ENCODE results near the gene PPP3CA. TPM values are rescaled to one million over a fixed set of nuclear protein-coding genes. Genes with fewer than 3 reads are reported as not detected.

Gene PPP3CA
- polyA plus RNA-seq, 1 donor (not counting 4 experiments of a cell fraction or from before 2014, with no cell fraction given): 43.3 TPM

DNA sequence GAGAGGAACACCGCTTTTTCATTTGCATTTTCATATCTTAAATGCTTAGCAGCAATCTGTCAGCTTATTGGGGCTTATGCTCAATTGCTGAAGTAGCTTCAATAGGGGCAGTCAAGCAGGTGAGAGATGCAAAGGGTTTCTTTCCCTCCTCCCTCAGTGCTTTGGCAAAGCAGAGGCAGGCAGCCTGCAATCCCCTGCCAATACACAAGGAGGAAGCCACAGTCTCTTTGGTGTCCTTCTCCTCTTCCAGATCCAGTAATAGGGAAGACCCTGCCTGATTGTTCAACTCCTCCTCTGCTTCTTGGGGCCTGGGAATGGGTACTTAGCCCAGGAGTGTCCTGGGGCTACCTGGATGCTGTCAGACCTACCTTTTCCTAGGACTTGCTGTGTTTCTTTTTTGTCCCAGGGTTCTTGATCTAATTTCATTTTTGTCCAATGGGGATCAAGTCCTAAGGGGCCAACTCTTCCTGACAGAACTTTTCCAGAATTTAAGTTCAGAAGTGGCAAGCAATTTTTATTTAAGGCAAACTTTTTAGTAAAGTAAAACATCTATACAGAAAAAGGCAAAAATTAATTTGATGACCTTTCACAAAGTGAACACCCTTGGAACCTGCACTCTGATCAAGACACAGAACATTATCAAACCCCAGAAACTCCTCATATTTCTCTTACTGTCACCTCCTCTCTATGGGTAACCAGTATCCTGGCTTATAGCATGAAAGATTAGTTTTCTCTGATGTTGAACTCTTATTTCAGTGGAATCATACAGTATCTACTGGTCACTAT is 260.3 kb downstream of the PPP3CA start:
- Histone ChIP-seq H3K27me3 (ENCODE audit: control insufficient read depth, extremely low read depth, insufficient read depth, low read length) (no peaks in the 10 kb centered on the region), H2AFZ (ENCODE audit: control insufficient read depth, low read length) (no peak overlapping the region), H4K20me1 (ENCODE audit: control insufficient read depth, extremely low read depth, insufficient read depth, low read length) (no peaks in the 10 kb centered on the region), H3K4me2 (ENCODE audit: control insufficient read depth, extremely low read depth, insufficient read depth, low read depth, low read length) (no peak overlapping the region), H3K4me1 (ENCODE audit: control insufficient read depth, extremely low read depth, insufficient read depth, low read length) (no peaks in the 10 kb centered on the region), H3K4me3 (ENCODE audit: control insufficient read depth in 2 of 3, extremely low read depth in 1 of 3, insufficient read depth in 2 of 3, low read depth in 1 of 3, low read length in 3 of 3) (no peak overlapping the region), H3K27ac (ENCODE audit: control insufficient read depth, insufficient read depth, low read length) (no peak overlapping the region), H3K9me1 (ENCODE audit: control insufficient read depth, extremely low read depth, insufficient read depth, low read length) (no peaks in the 10 kb centered on the region), H3K9ac (ENCODE audit: control insufficient read depth, extremely low read depth, insufficient read depth, low read length) (no peak overlapping the region), H3K36me3 (ENCODE audit: control insufficient read depth in 2 of 2, extremely low read depth in 1 of 2, insufficient read depth in 2 of 2, low read length in 2 of 2) (peaks cover 0 to 1% of the 10 kb centered on the region in 2 experiments), H3K9me3 (ENCODE audit: control insufficient read depth, low read depth, low read length) (no peaks in the 10 kb centered on the region), H3K79me2 (ENCODE audit: control insufficient read depth, insufficient read depth, low read length) (no peaks in the 10 kb centered on the region)
- TF ChIP-seq, protein P1, sequence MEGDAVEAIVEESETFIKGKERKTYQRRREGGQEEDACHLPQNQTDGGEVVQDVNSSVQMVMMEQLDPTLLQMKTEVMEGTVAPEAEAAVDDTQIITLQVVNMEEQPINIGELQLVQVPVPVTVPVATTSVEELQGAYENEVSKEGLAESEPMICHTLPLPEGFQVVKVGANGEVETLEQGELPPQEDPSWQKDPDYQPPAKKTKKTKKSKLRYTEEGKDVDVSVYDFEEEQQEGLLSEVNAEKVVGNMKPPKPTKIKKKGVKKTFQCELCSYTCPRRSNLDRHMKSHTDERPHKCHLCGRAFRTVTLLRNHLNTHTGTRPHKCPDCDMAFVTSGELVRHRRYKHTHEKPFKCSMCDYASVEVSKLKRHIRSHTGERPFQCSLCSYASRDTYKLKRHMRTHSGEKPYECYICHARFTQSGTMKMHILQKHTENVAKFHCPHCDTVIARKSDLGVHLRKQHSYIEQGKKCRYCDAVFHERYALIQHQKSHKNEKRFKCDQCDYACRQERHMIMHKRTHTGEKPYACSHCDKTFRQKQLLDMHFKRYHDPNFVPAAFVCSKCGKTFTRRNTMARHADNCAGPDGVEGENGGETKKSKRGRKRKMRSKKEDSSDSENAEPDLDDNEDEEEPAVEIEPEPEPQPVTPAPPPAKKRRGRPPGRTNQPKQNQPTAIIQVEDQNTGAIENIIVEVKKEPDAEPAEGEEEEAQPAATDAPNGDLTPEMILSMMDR (optimal IDR thresholded peaks at IDR 0.05 in 1 of 3, IDR thresholded peaks at IDR 0.05 in 1 of 3, conservative IDR thresholded peaks at IDR 0.05 in 1 of 3; ENCODE audit: extremely low read depth in 1 of 3, insufficient read depth in 2 of 3, low read length in 3 of 3): peak; percentile 13 to 19 (median 14)
- no peak for TF ChIP-seq EZH2 (IDR thresholded peaks at IDR 0.05; ENCODE audit: low read length)
- peak; percentile 60 for FAIRE-seq
- dilution Hi-C loops (cut with MboI; ENCODE audit: extremely low pct_ligation_motif_present, low sequenced_read_pairs): no loop called here
- DNase-seq (ENCODE audit: low read depth, low spot score): no peak

DNA sequence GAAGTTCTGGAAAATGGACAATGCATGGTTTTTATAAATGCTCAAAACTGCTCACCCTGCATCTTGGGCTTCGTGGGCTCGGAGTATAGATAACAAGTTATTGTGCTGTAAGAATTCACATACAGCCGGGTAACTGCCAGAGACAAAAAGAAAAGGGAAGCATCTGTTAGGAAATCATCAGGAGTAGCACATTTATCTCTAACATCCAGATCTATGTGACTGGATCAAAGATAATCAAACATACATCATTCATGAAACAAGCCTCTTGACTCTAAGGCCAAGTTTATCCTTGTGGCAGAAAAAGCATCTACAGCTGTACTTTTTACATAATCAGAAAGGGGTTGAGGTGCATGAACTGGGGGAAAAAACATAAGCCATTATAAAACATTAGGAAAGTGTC is 264.2 kb downstream of the PPP3CA start:
- Histone ChIP-seq H3K27me3 (ENCODE audit: control insufficient read depth, extremely low read depth, insufficient read depth, low read length) (no peaks in the 10 kb centered on the region), H3K4me2 (ENCODE audit: control insufficient read depth, extremely low read depth, insufficient read depth, low read depth, low read length) (no peak overlapping the region), H3K36me3 (ENCODE audit: control insufficient read depth in 2 of 2, extremely low read depth in 1 of 2, insufficient read depth in 2 of 2, low read length in 2 of 2) (peaks cover 5% of the 10 kb centered on the region in 2 experiments), H2AFZ (ENCODE audit: control insufficient read depth, low read length) (no peak overlapping the region), H4K20me1 (ENCODE audit: control insufficient read depth, extremely low read depth, insufficient read depth, low read length) (no peaks in the 10 kb centered on the region), H3K4me1 (ENCODE audit: control insufficient read depth, extremely low read depth, insufficient read depth, low read length) (no peaks in the 10 kb centered on the region), H3K9me3 (ENCODE audit: control insufficient read depth, low read depth, low read length) (no peaks in the 10 kb centered on the region), H3K9ac (ENCODE audit: control insufficient read depth, extremely low read depth, insufficient read depth, low read length) (no peak overlapping the region), H3K9me1 (ENCODE audit: control insufficient read depth, extremely low read depth, insufficient read depth, low read length) (no peaks in the 10 kb centered on the region), H3K79me2 (ENCODE audit: control insufficient read depth, insufficient read depth, low read length) (no peaks in the 10 kb centered on the region), H3K4me3 (ENCODE audit: control insufficient read depth in 2 of 3, extremely low read depth in 1 of 3, insufficient read depth in 2 of 3, low read depth in 1 of 3, low read length in 3 of 3) (no peak overlapping the region), H3K27ac (ENCODE audit: control insufficient read depth, insufficient read depth, low read length) (no peak overlapping the region)
- DNase-seq (ENCODE audit: low read depth, low spot score) (no peak), FAIRE-seq (peak; percentile 34)
- dilution Hi-C loops (cut with MboI; ENCODE audit: extremely low pct_ligation_motif_present, low sequenced_read_pairs): no loop called here
- TF ChIP-seq EZH2 (IDR thresholded peaks at IDR 0.05; ENCODE audit: low read length): no peak
- TF ChIP-seq, protein P1 (optimal IDR thresholded peaks at IDR 0.05 in 1 of 3, IDR thresholded peaks at IDR 0.05 in 1 of 3, conservative IDR thresholded peaks at IDR 0.05 in 1 of 3; ENCODE audit: extremely low read depth in 1 of 3, insufficient read depth in 2 of 3, low read length in 3 of 3): no peak
